ENCODE results near the gene SCLY.

The SCLY gene

DNA sequence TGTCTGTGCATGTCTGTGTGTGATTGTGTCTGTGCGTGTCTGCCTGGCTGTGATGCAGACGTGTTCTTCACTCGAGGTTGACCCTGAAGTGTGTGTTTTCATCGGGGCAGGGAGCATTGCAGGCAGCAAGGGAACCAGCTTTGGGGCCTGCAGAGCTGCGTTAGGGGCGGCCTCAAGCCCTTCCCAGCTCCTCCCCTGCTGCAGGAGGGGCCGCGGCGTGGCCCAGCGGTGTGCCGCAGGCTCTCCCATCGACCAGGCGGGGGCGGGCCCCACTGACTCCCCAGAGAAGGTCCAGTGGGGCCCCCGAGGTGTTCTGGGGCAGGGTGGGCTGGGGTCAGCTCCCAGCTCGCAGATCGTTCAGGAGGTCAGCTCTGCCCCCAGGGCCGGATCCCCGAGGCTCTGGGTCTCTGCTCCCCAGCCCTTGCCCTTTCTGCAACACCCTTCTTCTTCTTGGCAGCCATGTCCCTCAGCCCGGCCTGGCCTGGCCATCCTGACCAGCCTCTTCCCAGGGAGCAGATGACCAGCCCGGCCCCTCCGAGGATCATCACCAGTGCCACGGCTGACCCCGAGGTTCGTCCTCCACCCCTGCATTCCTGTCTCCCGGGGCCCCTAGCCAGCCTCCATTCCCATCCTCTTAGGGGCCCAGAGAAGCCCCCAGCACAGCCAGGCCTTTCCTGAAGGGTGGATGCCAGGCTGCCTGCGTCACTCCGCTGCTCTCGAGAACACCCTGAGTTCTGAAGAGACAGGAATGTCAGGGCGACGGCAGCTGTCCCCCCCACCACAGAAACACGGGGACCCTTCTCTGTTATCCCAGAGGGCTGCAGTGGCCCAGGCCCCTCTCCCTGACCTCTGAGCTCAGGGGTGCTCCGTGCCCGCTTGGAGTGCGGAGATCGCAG, 66.6 kb downstream of the SCLY start:
- ATAC-seq: 0 out of 3 replicates have a peak, but pooled peaks have one; percentile 10
- TF ChIP-seq, protein P1, sequence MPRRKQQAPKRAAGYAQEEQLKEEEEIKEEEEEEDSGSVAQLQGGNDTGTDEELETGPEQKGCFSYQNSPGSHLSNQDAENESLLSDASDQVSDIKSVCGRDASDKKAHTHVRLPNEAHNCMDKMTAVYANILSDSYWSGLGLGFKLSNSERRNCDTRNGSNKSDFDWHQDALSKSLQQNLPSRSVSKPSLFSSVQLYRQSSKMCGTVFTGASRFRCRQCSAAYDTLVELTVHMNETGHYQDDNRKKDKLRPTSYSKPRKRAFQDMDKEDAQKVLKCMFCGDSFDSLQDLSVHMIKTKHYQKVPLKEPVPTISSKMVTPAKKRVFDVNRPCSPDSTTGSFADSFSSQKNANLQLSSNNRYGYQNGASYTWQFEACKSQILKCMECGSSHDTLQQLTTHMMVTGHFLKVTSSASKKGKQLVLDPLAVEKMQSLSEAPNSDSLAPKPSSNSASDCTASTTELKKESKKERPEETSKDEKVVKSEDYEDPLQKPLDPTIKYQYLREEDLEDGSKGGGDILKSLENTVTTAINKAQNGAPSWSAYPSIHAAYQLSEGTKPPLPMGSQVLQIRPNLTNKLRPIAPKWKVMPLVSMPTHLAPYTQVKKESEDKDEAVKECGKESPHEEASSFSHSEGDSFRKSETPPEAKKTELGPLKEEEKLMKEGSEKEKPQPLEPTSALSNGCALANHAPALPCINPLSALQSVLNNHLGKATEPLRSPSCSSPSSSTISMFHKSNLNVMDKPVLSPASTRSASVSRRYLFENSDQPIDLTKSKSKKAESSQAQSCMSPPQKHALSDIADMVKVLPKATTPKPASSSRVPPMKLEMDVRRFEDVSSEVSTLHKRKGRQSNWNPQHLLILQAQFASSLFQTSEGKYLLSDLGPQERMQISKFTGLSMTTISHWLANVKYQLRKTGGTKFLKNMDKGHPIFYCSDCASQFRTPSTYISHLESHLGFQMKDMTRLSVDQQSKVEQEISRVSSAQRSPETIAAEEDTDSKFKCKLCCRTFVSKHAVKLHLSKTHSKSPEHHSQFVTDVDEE (CRISPR knock-in tag; IDR thresholded peaks at IDR 0.05): no peak
- no peak for TF ChIP-seq TCF4 (CRISPR knock-in tag; IDR thresholded peaks at IDR 0.05; ENCODE audit: borderline replicate concordance)
- no peak for TF ChIP-seq SNAI2 (CRISPR knock-in tag; IDR thresholded peaks at IDR 0.05)
- TF ChIP-seq TOX (CRISPR knock-in tag; IDR thresholded peaks at IDR 0.05; ENCODE audit: borderline replicate concordance): no peak
- no peak for TF ChIP-seq BACH2 (CRISPR knock-in tag; IDR thresholded peaks at IDR 0.05; ENCODE audit: borderline replicate concordance)
- TF ChIP-seq ZNF8 (CRISPR knock-in tag; IDR thresholded peaks at IDR 0.05): no peak
- TF ChIP-seq ZC3H10 (CRISPR knock-in tag; IDR thresholded peaks at IDR 0.05): no peak

DNA sequence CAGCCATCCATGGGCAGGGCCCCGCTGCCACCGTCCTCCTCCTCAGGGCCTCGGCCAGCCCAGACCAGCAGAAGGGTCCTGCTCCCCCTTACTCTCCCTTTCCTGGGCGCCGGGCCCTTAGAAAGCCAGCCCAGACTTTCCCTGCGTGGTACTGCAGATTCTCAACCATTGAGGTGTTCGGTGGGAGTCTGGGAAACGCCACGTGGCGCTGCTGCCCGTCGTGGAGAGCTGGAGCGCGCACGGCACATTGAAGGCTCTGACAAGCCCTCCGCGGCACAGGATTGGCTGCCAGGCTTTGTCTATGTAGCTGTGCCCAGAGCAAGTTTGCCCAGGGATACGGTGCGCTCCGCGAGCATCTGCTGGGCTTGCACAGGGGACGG, 67.2 kb downstream of the SCLY start:
- no peak for ATAC-seq
- TF ChIP-seq ZFP3 (CRISPR knock-in tag; IDR thresholded peaks at IDR 0.05): no peak
- TF ChIP-seq ESRRG (CRISPR knock-in tag; IDR thresholded peaks at IDR 0.05): no peak
- no peak for TF ChIP-seq ZFP30 (CRISPR knock-in tag; IDR thresholded peaks at IDR 0.05)
- TF ChIP-seq, protein P2, sequence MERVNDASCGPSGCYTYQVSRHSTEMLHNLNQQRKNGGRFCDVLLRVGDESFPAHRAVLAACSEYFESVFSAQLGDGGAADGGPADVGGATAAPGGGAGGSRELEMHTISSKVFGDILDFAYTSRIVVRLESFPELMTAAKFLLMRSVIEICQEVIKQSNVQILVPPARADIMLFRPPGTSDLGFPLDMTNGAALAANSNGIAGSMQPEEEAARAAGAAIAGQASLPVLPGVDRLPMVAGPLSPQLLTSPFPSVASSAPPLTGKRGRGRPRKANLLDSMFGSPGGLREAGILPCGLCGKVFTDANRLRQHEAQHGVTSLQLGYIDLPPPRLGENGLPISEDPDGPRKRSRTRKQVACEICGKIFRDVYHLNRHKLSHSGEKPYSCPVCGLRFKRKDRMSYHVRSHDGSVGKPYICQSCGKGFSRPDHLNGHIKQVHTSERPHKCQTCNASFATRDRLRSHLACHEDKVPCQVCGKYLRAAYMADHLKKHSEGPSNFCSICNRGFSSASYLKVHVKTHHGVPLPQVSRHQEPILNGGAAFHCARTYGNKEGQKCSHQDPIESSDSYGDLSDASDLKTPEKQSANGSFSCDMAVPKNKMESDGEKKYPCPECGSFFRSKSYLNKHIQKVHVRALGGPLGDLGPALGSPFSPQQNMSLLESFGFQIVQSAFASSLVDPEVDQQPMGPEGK (CRISPR knock-in tag; IDR thresholded peaks at IDR 0.05; ENCODE audit: borderline replicate concordance): no peak

DNA sequence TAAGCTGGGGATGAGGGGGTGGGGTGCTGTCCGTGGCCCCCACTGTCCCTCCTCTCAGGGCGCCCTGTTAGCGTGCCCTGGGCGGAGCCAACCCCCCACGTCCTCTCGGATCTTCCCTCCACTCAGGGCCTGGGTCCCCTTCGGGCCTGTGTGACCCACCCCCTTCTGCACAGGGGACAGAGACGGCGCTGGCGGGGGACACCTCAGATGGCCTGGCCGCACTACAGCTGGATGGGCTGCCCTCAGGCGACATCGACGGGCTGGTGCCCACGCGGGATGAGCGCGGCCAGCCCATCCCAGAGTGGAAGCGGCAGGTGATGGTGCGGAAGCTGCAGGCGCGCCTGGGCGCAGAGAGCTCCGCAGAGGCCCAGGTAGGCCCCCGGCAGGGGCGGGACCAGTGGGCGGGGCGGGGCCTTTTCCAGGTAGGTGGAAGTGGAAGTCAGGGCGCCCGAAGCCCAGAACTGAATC, 67.8 kb downstream of the SCLY start:
- TF ChIP-seq, protein P3, sequence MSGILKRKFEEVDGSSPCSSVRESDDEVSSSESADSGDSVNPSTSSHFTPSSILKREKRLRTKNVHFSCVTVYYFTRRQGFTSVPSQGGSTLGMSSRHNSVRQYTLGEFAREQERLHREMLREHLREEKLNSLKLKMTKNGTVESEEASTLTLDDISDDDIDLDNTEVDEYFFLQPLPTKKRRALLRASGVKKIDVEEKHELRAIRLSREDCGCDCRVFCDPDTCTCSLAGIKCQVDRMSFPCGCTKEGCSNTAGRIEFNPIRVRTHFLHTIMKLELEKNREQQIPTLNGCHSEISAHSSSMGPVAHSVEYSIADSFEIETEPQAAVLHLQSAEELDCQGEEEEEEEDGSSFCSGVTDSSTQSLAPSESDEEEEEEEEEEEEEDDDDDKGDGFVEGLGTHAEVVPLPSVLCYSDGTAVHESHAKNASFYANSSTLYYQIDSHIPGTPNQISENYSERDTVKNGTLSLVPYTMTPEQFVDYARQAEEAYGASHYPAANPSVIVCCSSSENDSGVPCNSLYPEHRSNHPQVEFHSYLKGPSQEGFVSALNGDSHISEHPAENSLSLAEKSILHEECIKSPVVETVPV (CRISPR knock-in tag; IDR thresholded peaks at IDR 0.05): no peak
- TF ChIP-seq ZC3H10 (CRISPR knock-in tag; IDR thresholded peaks at IDR 0.05): no peak
- TF ChIP-seq ZFP30 (CRISPR knock-in tag; IDR thresholded peaks at IDR 0.05): no peak
- TF ChIP-seq ISL1 (CRISPR knock-in tag; IDR thresholded peaks at IDR 0.05): no peak
- no peak for TF ChIP-seq BACH2 (CRISPR knock-in tag; IDR thresholded peaks at IDR 0.05; ENCODE audit: borderline replicate concordance)
- no peak for ATAC-seq

DNA sequence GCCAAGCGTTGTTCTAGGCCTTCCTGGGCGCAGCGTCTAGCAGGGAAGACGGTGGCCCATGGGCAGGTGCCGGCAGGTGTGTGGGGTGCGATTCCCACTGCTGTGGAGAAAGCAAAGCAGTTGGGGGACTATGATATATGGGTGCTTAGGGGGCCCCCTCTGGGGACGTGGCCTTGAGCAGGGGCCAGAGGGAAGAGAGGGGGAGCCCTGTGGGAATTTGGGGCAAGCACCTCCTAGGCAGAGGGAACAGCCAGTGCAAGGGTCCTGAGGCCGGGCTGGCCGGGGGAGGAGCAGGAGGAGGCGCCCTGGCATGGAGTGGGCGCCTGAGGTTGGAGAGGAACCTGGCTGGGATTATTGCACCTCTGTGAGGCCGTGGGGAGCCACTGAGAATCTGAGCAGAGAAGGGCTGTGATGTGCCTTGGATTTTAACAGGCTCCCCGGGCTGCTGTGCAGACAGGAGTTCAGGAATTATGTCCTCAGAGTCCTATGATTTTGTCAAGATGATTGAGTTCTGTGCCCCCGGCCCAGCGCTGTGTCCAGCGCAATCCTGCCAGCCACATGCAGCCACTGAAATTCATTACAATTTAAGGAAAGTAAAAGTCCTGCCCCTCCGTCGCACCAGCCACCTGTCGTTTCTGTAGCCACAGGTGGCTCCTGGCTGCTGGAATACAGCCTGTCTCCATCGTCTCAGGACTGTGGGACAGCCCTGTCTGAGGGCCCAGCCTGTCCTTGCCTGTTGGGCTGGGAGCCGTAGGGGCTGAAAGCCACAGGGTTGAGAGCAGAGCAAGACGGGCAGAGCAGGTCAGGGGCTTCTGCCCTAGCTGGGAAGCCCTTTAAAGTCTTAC, 68.6 kb downstream of the SCLY start:
- no peak for ATAC-seq
- TF ChIP-seq ZNF565 (CRISPR knock-in tag; conservative IDR thresholded peaks at IDR 0.05; ENCODE audit: low read depth) (no peak), OSR1 (CRISPR knock-in tag; IDR thresholded peaks at IDR 0.05) (no peak), PPARA (CRISPR knock-in tag; IDR thresholded peaks at IDR 0.05; ENCODE audit: borderline replicate concordance) (no peak), ESRRG (CRISPR knock-in tag; IDR thresholded peaks at IDR 0.05) (no peak), RARB (CRISPR knock-in tag; IDR thresholded peaks at IDR 0.05) (no peak), BACH2 (CRISPR knock-in tag; IDR thresholded peaks at IDR 0.05; ENCODE audit: borderline replicate concordance) (no peak), ZNF8 (CRISPR knock-in tag; IDR thresholded peaks at IDR 0.05) (no peak), ZFP30 (CRISPR knock-in tag; IDR thresholded peaks at IDR 0.05) (no peak), TOX (CRISPR knock-in tag; IDR thresholded peaks at IDR 0.05; ENCODE audit: borderline replicate concordance) (no peak), ISL1 (CRISPR knock-in tag; IDR thresholded peaks at IDR 0.05) (no peak), ARNTL (CRISPR knock-in tag; IDR thresholded peaks at IDR 0.05; ENCODE audit: borderline replicate concordance, low read depth) (no peak), ZNF70 (CRISPR knock-in tag; IDR thresholded peaks at IDR 0.05) (no peak), SNAI2 (CRISPR knock-in tag; IDR thresholded peaks at IDR 0.05) (no peak), TCF4 (CRISPR knock-in tag; IDR thresholded peaks at IDR 0.05; ENCODE audit: borderline replicate concordance) (no peak)
- TF ChIP-seq, protein P3 (CRISPR knock-in tag; IDR thresholded peaks at IDR 0.05): no peak
- TF ChIP-seq, protein P1 (CRISPR knock-in tag; IDR thresholded peaks at IDR 0.05): no peak
- TF ChIP-seq, protein P2 (CRISPR knock-in tag; IDR thresholded peaks at IDR 0.05; ENCODE audit: borderline replicate concordance): no peak

All from SK-N-SH treated with all-trans-retinoic acid at 6 μM for 48 hours (cell line).